Type B pancreatic cell (in vitro differentiated cells): ENCODE data around the gene PSPH. TPM values are rescaled to one million over a fixed set of nuclear protein-coding genes. Genes with fewer than 3 reads are reported as not detected.

Experiments used
- DNase-seq: peaks from one replicate; pipeline ENCODE4 v3.0.0; 2021; ENCODE audit warnings: mixed read lengths; ENCODE audit not compliant: unreplicated experiment; ENCODE audit errors: extremely low spot score
- H3K27ac Mint-ChIP-seq: 2 replicates; pipeline ENCODE4 v1.8.0; 2021; ENCODE audit warnings: mild to moderate bottlenecking, mixed read lengths
- H3K27me3 Mint-ChIP-seq: 2 replicates; pipeline ENCODE4 v1.8.0; 2021; ENCODE audit warnings: mixed read lengths
- H3K36me3 Mint-ChIP-seq: 2 replicates; pipeline ENCODE4 v1.8.0; 2021; ENCODE audit warnings: mixed read lengths
- H3K4me1 Mint-ChIP-seq: one replicate; pipeline ENCODE4 v1.8.0; 2021; ENCODE audit warnings: mixed read lengths; ENCODE audit not compliant: unreplicated experiment
- H3K4me3 Mint-ChIP-seq: 2 replicates; pipeline ENCODE4 v1.8.0; 2021; ENCODE audit warnings: mild to moderate bottlenecking, mixed read lengths
- H3K9me3 Mint-ChIP-seq: 2 replicates; pipeline ENCODE4 v1.8.0; 2021; ENCODE audit warnings: mixed read lengths
- total RNA-seq: library from RNA; stranded (reverse); gene quantifications from 2 replicates; pipeline ENCODE4 v1.2.1, GENCODE V29; 2021; ENCODE audit warnings: low replicate concordance
- TF ChIP-seq, protein P1 (sequence below): fragments of 200-600 bp; sonication (generic); conservative IDR thresholded peaks from 2 replicates; pipeline ENCODE4 v1.5.0; 2021; ENCODE audit warnings: antibody characterized with exemption, mild to moderate bottlenecking

The PSPH gene
- total RNA-seq, 1 donor from 2014 or later, result 28.6 TPM

DNA sequence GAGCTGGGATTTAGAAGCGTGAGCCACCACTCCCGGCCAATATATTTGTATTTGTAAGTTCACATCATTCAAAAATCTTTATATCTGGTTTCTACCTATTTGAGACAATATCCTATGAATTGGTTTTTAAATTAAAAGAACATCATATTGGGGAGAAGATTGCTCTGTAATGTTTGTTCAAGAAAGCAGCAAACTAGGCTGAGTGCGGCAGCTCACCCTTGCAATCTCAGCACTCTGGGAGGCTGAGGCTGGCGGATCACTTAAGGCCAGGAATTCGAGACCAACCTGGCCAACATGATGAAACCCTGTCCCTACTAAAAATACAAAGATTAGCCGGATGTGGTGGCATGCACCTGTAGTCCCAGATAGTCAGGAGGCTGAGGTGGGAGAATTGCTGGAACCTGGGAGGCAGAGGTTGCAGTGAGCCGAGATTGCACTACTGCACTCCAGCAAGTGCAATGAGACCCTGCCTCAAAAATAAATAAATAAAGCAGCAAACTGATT, 77.4 kb downstream of the PSPH start:
- Mint-ChIP-seq H3K9me3 (no peaks in the 10 kb centered on the region), H3K4me1 (peaks cover 14% of the 10 kb centered on the region), H3K4me3 (no peak overlapping the region), H3K27ac (no peak overlapping the region), H3K27me3 (no peaks in the 10 kb centered on the region), H3K36me3 (peaks cover 17% of the 10 kb centered on the region)
- DNase-seq, result no peak
- TF ChIP-seq, protein P1, sequence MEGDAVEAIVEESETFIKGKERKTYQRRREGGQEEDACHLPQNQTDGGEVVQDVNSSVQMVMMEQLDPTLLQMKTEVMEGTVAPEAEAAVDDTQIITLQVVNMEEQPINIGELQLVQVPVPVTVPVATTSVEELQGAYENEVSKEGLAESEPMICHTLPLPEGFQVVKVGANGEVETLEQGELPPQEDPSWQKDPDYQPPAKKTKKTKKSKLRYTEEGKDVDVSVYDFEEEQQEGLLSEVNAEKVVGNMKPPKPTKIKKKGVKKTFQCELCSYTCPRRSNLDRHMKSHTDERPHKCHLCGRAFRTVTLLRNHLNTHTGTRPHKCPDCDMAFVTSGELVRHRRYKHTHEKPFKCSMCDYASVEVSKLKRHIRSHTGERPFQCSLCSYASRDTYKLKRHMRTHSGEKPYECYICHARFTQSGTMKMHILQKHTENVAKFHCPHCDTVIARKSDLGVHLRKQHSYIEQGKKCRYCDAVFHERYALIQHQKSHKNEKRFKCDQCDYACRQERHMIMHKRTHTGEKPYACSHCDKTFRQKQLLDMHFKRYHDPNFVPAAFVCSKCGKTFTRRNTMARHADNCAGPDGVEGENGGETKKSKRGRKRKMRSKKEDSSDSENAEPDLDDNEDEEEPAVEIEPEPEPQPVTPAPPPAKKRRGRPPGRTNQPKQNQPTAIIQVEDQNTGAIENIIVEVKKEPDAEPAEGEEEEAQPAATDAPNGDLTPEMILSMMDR, result no peak

DNA sequence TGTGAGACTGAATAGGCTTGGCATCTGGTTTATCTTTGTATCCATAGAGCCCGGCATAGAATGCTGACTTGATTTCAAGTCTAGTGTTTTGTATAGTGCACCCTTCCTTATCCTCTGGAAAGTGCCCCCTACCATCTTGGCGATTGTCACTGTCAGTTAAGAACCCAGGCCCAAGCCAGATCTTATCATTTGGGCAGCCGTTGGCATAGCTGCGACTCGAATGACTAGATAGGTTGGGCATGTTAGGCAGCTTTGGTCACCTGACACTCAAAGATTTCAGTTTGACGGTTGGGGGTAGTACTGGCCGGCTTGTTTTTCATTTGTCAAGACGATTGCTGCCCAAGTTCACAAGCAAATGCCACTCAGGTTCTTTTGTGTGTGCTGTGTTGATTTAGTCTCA, 80.3 kb downstream of the PSPH start:
- Mint-ChIP-seq H3K9me3 (no peaks in the 10 kb centered on the region), H3K4me3 (no peak overlapping the region), H3K36me3 (peaks cover 17% of the 10 kb centered on the region), H3K27me3 (no peaks in the 10 kb centered on the region), H3K4me1 (peaks cover 19% of the 10 kb centered on the region), H3K27ac (peak overlapping the region; percentile 48)
- TF ChIP-seq, protein P1, result no peak
- no peak for DNase-seq

DNA sequence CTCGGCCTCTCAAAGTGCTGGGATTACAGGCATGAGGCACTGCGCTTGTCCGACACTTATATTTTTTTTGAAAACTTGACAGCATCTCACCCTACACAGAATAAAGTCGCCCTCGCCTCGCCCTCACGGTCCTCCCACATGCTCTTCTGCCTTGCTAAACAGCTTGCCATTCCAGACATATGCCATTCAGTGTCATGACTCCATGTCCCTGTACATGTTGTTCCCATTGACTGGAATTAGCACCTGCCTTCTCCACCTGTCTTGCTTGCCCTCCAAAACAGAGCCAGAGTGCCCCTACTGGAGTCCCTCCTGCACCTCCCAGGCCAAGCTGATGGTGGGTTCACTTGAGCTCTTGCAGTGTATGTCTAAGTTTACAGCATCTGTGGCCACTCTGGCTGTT, 80.7 kb downstream of the PSPH start:
- TF ChIP-seq, protein P1, result no peak
- DNase-seq, result no peak
- Mint-ChIP-seq H3K27ac (peak overlapping the region; percentile 48), H3K27me3 (no peaks in the 10 kb centered on the region), H3K4me3 (no peak overlapping the region), H3K4me1 (peaks cover 22% of the 10 kb centered on the region), H3K36me3 (peaks cover 17% of the 10 kb centered on the region), H3K9me3 (no peaks in the 10 kb centered on the region)

DNA sequence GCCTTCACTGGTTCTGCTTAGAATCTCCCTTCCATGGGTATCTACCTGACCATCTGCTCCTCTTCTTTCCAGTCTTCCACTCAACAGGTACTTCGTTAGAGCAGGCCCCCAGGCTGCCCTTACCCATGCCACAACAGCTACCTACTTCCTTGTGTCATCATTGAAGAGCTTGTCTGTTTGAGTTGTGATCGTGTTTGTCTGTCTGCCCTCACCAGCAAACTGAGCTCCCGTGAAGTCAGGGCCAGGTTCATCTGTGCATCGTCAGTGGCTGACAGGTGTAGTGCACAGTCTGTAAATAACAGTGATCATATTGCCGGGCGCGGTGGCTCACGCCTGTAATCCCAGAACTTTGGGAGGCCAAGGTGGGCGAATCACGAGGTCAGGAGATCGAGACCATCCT, 81.9 kb downstream of the PSPH start:
- Mint-ChIP-seq H3K27me3 (no peaks in the 10 kb centered on the region), H3K27ac (no peak overlapping the region), H3K4me3 (no peak overlapping the region)

DNA sequence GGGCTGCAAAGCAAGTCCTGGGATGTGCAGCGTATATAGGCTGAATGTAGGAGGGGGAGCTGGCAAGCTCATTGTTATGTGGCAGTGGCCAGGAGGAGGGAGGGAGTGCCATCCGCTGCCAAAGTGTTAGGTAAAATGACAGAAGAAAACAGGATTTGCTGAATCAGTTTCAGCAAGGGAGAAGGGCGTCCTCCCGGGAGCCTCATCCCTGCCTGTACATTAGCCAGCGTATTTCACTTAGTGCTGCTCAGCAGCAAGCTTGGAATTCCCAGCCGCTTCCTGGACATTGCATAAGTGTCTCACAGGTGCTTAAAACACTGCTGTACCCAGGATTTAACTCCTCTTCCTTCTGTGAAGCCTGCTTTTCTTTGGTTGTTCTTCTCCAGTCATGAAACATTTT, 84.4 kb downstream of the PSPH start:
- no peak overlapping the region for H3K27ac Mint-ChIP-seq
- no peaks in the 10 kb centered on the region for H3K9me3 Mint-ChIP-seq
- H3K4me3 Mint-ChIP-seq, result peak overlapping the region; percentile 44

More for the DNA sequence above, 81.9 kb downstream of the PSPH start:
- no peak for DNase-seq
- Mint-ChIP-seq H3K9me3 (no peaks in the 10 kb centered on the region), H3K36me3 (peaks cover 13% of the 10 kb centered on the region), H3K4me1 (peaks cover 22% of the 10 kb centered on the region)
- TF ChIP-seq, protein P1, result no peak

More for the DNA sequence above, 84.4 kb downstream of the PSPH start:
- Mint-ChIP-seq H3K27me3 (peaks cover 2% of the 10 kb centered on the region), H3K4me1 (peaks cover 22% of the 10 kb centered on the region), H3K36me3 (peaks cover 13% of the 10 kb centered on the region)
- DNase-seq, result no peak
- TF ChIP-seq, protein P1, result no peak
